ENCODE results near the gene FCHSD2. TPM values are rescaled to one million over a fixed set of nuclear protein-coding genes. Genes with fewer than 3 reads are reported as not detected.
A peak's percentile ranks its signal among the peaks of the same experiment; 100 is the strongest.
"Not testable (repeated sequence)": the region's sequence is repeated elsewhere in the genome, so short reads cannot be mapped to it uniquely, and the experiment has no call there.

The FCHSD2 gene
- total RNA-seq, 1 donor from 2014 or later: 69.5 TPM

DNA sequence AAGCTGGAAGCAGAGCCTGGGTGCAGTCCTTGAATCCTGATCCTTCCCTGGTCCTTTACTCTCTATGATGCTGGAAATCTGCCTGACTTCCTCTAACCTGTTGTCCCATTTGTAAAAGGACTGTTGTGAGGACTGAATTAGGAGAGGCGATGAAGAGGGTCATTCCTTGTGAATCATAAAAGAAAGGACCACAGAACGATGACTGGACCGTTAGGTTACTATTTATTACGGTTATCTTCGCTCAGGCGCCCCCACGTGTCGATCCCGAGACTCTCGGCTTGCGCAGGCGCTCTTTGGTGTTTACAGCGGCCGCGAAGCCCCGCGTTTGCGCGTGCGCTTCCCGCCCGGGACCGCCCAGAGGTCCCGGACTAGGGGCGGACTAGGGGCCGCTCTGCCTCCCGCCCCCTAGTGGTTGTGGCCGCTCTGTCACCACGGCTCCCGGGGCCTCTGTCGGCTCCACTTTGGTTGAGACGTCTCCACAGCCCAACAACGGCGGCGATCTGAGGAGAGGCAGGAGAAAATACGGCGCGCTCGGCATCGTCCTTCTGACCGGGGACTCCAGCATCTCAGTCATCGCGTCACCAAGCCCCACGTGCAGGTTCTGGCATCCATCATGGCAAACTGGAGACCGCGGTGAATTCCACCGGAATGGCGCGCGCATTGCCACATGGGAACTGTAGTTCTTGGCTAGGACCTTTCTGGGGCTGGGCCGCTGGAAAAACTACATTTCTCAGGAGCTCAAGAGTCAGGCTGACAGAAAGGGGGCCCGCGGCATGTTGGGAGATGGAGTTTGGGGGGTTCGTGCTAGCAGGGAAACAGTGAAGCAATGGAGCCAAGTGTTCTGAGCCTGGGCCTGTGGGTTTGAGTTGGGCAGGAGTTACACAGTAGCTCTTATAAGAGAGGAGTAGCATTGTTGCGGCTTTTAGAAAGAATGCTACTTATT is 348.4 kb downstream of the FCHSD2 start, which contains the start of gene STARD10:
Gene STARD10, minus strand, starts transcription at position 623 of the 943 bp plus-strand sequence. CDS start 12,866 bp downstream, outside the sequence.
- no peaks in the 10 kb centered on the region for H3K27me3 Mint-ChIP-seq (ENCODE audit: low read depth)
- peak; percentile 97 for DNase-seq (ENCODE audit: low spot score)
- peak within 1 kb of the TSS; percentile 99 for H3K27ac Mint-ChIP-seq (ENCODE audit: unreplicated experiment)
- no peaks in the 10 kb centered on the region for H3K9me3 Mint-ChIP-seq (ENCODE audit: low read depth)
- peaks cover 49% of the 10 kb centered on the region for H3K4me1 Mint-ChIP-seq (ENCODE audit: low read depth)
- TF ChIP-seq, protein P1, sequence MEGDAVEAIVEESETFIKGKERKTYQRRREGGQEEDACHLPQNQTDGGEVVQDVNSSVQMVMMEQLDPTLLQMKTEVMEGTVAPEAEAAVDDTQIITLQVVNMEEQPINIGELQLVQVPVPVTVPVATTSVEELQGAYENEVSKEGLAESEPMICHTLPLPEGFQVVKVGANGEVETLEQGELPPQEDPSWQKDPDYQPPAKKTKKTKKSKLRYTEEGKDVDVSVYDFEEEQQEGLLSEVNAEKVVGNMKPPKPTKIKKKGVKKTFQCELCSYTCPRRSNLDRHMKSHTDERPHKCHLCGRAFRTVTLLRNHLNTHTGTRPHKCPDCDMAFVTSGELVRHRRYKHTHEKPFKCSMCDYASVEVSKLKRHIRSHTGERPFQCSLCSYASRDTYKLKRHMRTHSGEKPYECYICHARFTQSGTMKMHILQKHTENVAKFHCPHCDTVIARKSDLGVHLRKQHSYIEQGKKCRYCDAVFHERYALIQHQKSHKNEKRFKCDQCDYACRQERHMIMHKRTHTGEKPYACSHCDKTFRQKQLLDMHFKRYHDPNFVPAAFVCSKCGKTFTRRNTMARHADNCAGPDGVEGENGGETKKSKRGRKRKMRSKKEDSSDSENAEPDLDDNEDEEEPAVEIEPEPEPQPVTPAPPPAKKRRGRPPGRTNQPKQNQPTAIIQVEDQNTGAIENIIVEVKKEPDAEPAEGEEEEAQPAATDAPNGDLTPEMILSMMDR (IDR thresholded peaks at IDR 0.05): peak; percentile 100
- no peaks in the 10 kb centered on the region for H3K36me3 Mint-ChIP-seq (ENCODE audit: low read depth)
- H3K4me3 Mint-ChIP-seq (ENCODE audit: unreplicated experiment): peak within 1 kb of the TSS; percentile 93

GRCh38 chr11:72793076-72793424 is 349.1 kb downstream of the FCHSD2 start:
- DNase-seq (ENCODE audit: low spot score): no peak
- H3K4me1 Mint-ChIP-seq (ENCODE audit: low read depth): peaks cover 51% of the 10 kb centered on the region
- no peaks in the 10 kb centered on the region for H3K9me3 Mint-ChIP-seq (ENCODE audit: low read depth)
- peak overlapping the region; percentile 99 for H3K27ac Mint-ChIP-seq (ENCODE audit: unreplicated experiment)
- TF ChIP-seq, protein P1 (IDR thresholded peaks at IDR 0.05): no peak
- no peaks in the 10 kb centered on the region for H3K36me3 Mint-ChIP-seq (ENCODE audit: low read depth)
- peak overlapping the region; percentile 37 for H3K4me3 Mint-ChIP-seq (ENCODE audit: unreplicated experiment)
- no peaks in the 10 kb centered on the region for H3K27me3 Mint-ChIP-seq (ENCODE audit: low read depth)

GRCh38 chr11:72792437-72793021 is 349.6 kb downstream of the FCHSD2 start:
- no peak for DNase-seq (ENCODE audit: low spot score)
- Mint-ChIP-seq H3K4me3 (ENCODE audit: unreplicated experiment) (peak overlapping the region; percentile 4), H3K9me3 (ENCODE audit: low read depth) (no peaks in the 10 kb centered on the region), H3K27ac (ENCODE audit: unreplicated experiment) (peak overlapping the region; percentile 99), H3K27me3 (ENCODE audit: low read depth) (no peaks in the 10 kb centered on the region), H3K36me3 (ENCODE audit: low read depth) (no peaks in the 10 kb centered on the region), H3K4me1 (ENCODE audit: low read depth) (peaks cover 53% of the 10 kb centered on the region)
- TF ChIP-seq, protein P1 (IDR thresholded peaks at IDR 0.05): no peak

- H3K27me3 Mint-ChIP-seq (ENCODE audit: low read depth); H3K27ac Mint-ChIP-seq (ENCODE audit: unreplicated experiment); H3K9me3 Mint-ChIP-seq (ENCODE audit: low read depth); H3K4me3 Mint-ChIP-seq (ENCODE audit: unreplicated experiment); H3K36me3 Mint-ChIP-seq (ENCODE audit: low read depth); DNase-seq (ENCODE audit: low spot score): not testable (repeated sequence)
- H3K4me1 Mint-ChIP-seq (ENCODE audit: low read depth): peaks cover 53% of the 10 kb centered on the region
These were observed 350.9 kb downstream of the FCHSD2 start for GRCh38 chr11:72791228-72791627.

- DNase-seq (ENCODE audit: low spot score): no peak
- H3K9me3 Mint-ChIP-seq (ENCODE audit: low read depth): no peaks in the 10 kb centered on the region
- no peaks in the 10 kb centered on the region for H3K36me3 Mint-ChIP-seq (ENCODE audit: low read depth)
- peaks cover 49% of the 10 kb centered on the region for H3K4me1 Mint-ChIP-seq (ENCODE audit: low read depth)
- H3K4me3 Mint-ChIP-seq (ENCODE audit: unreplicated experiment): no peak overlapping the region
- peak overlapping the region; percentile 89 for H3K27ac Mint-ChIP-seq (ENCODE audit: unreplicated experiment)
- TF ChIP-seq, protein P1 (IDR thresholded peaks at IDR 0.05): no peak
- H3K27me3 Mint-ChIP-seq (ENCODE audit: low read depth): no peaks in the 10 kb centered on the region
These were observed 352.5 kb downstream of the FCHSD2 start for GRCh38 chr11:72789493-72790131.
